Neuronal stem cell (in vitro differentiated cells): ENCODE measurements around the gene PLEKHF1.

Experiments
- DNase-seq: peaks from one replicate; pipeline ENCODE4 v3.0.0-alpha.2; 2013; ENCODE audit warnings: low spot score
- H2AFZ ChIP-seq: one replicate; pipeline ENCODE4 v1.6.1; 2013; ENCODE audit warnings: mild to moderate bottlenecking, low read length, inconsistent platforms
- H2AK5ac ChIP-seq: 2 replicates; pipeline ENCODE4 v1.6.1; 2013; ENCODE audit warnings: low read depth, mild to moderate bottlenecking, inconsistent platforms, low read length, moderate library complexity, mixed read lengths
- H2BK120ac ChIP-seq: 2 replicates; pipeline ENCODE4 v1.6.1; 2013; ENCODE audit warnings: low read depth, mild to moderate bottlenecking, inconsistent platforms, low read length, moderate library complexity, mixed read lengths
- H2BK12ac ChIP-seq: one replicate; pipeline ENCODE4 v1.6.1; 2013; ENCODE audit warnings: low read length, inconsistent platforms
- H2BK15ac ChIP-seq: 2 replicates; pipeline ENCODE4 v1.6.1; 2013; ENCODE audit warnings: mild to moderate bottlenecking, low read length, inconsistent platforms, mixed read lengths
- H2BK5ac ChIP-seq: one replicate; pipeline ENCODE4 v1.6.1; 2013; ENCODE audit warnings: inconsistent platforms, mild to moderate bottlenecking, low read length, moderate library complexity
- H3K14ac ChIP-seq: one replicate; pipeline ENCODE4 v1.6.1; 2013; ENCODE audit warnings: low read length, inconsistent platforms
- H3K18ac ChIP-seq: 2 replicates; pipeline ENCODE4 v1.6.1; 2013; ENCODE audit warnings: low read length, inconsistent platforms
- H3K23ac ChIP-seq: 2 replicates; pipeline ENCODE4 v1.6.1; 2013; ENCODE audit warnings: low read depth, mild to moderate bottlenecking, mixed read lengths, low read length, inconsistent platforms; ENCODE audit not compliant: poor library complexity
- H3K27ac ChIP-seq: replicated peaks from 3 replicates; pipeline ENCODE4 v1.5.1; 2013; ENCODE audit warnings: low read length, inconsistent platforms
- H3K27me3 ChIP-seq, 3 experiments: 2 replicates each; pipeline ENCODE4 v1.6.1; 2013; ENCODE audit warnings: low read length in 3 of 3, mild to moderate bottlenecking in 2 of 3, inconsistent platforms in 1 of 3, low read depth in 1 of 3, mixed read lengths in 1 of 3, moderate library complexity in 1 of 3; ENCODE audit not compliant: control insufficient read depth in 3 of 3, insufficient read depth in 3 of 3
- H3K36me3 ChIP-seq, 2 donors: replicated peaks in 1 of 2; 2 replicates each; pipeline ENCODE4 v1.6.1; 2013; ENCODE audit warnings: low read length in 2 of 2; ENCODE audit not compliant: control insufficient read depth in 2 of 2, insufficient read depth in 2 of 2
- H3K4ac ChIP-seq: 2 replicates; pipeline ENCODE4 v1.6.1; 2013; ENCODE audit warnings: inconsistent platforms, mild to moderate bottlenecking, low read length, moderate library complexity
- H3K4me1 ChIP-seq, 2 donors: 1 replicate in 1 of 2; 2 replicates in 1 of 2; pipeline ENCODE4 v1.6.1; 2013; ENCODE audit warnings: low read length in 2 of 2, low read depth in 1 of 2; ENCODE audit not compliant: control insufficient read depth in 2 of 2, insufficient read depth in 1 of 2
- H3K4me2 ChIP-seq: one replicate; pipeline ENCODE4 v1.6.1; 2013; ENCODE audit warnings: mild to moderate bottlenecking, low read length, inconsistent platforms; ENCODE audit not compliant: insufficient read depth, poor library complexity, severe bottlenecking
- H3K4me3 ChIP-seq, 2 donors: 2 replicates each; pipeline ENCODE4 v1.5.1; 2013; ENCODE audit warnings: low read length in 2 of 2, mild to moderate bottlenecking in 2 of 2, inconsistent platforms in 1 of 2, moderate library complexity in 1 of 2
- H3K79me1 ChIP-seq: one replicate; pipeline ENCODE4 v1.6.1; 2013; ENCODE audit warnings: low read depth, mild to moderate bottlenecking, inconsistent platforms, low read length, moderate library complexity
- H3K9ac ChIP-seq: one replicate; pipeline ENCODE4 v1.6.1; 2013; ENCODE audit warnings: mild to moderate bottlenecking, low read depth, low read length, inconsistent platforms; ENCODE audit not compliant: poor library complexity
- H3K9me3 ChIP-seq, 2 donors: replicated peaks in 1 of 2; 2 replicates each; pipeline versions ENCODE3 to v1.6.1; 2013; ENCODE audit warnings: low read length in 2 of 2, mild to moderate bottlenecking in 2 of 2, inconsistent platforms in 1 of 2, low read depth in 1 of 2, mixed read lengths in 1 of 2, moderate library complexity in 1 of 2; ENCODE audit not compliant: control insufficient read depth in 2 of 2, insufficient read depth in 1 of 2
- H4K8ac ChIP-seq: one replicate; pipeline ENCODE4 v1.6.1; 2013; ENCODE audit warnings: low read depth, mild to moderate bottlenecking, inconsistent platforms, low read length, moderate library complexity
- H4K91ac ChIP-seq: one replicate; pipeline ENCODE4 v1.6.1; 2013; ENCODE audit warnings: low read length, low read depth, mild to moderate bottlenecking, inconsistent platforms; ENCODE audit not compliant: poor library complexity
- WGBS, 2 donors: extraction: QIAGEN DNeasy Blood & Tissue Kit; methylation state at CpG; one replicate each; pipeline ENCODE4 v1.1.7; 2013; ENCODE audit warnings: missing lambda C conversion rate in 2 of 2, mixed read lengths in 1 of 2; ENCODE audit not compliant: insufficient read length in 2 of 2, insufficient replicate concordance in 1 of 2; ENCODE audit errors: extremely low coverage in 2 of 2; 5-methylcytosine and 5-hydroxymethylcytosine counted together

The PLEKHF1 gene

GRCh38 chr19:29712744-29713516 is 47.7 kb downstream of the PLEKHF1 start:
- Histone ChIP-seq H2BK120ac (no peak overlapping the region), H3K18ac (no peak overlapping the region), H2BK5ac (no peak overlapping the region), H3K4me2 (no peak overlapping the region), H3K4me3 (no peak overlapping the region), H3K4ac (no peak overlapping the region), H2AK5ac (no peak overlapping the region), H3K27ac (no peak overlapping the region), H4K8ac (no peak overlapping the region), H3K79me1 (peaks cover 10% of the 10 kb centered on the region), H3K36me3 (peaks cover 2 to 14% of the 10 kb centered on the region in 2 donors), H2AFZ (no peak overlapping the region), H3K9ac (peak overlapping the region; percentile 34), H3K14ac (no peak overlapping the region), H3K4me1 (peaks cover 5 to 6% of the 10 kb centered on the region in 2 donors), H3K27me3 (no peaks in the 10 kb centered on the region), H2BK15ac (no peak overlapping the region), H3K23ac (no peak overlapping the region), H2BK12ac (no peak overlapping the region), H4K91ac (no peak overlapping the region), H3K9me3 (no peaks in the 10 kb centered on the region)
- DNase-seq = no peak
- WGBS, 2 donors = no CpG with 5 or more reads among the region's 9 CpGs

GRCh38 chr19:29714371-29714952 is 49.2 kb downstream of the PLEKHF1 start:
- peak overlapping the region; percentile 91 for H2AFZ ChIP-seq
- no peak overlapping the region for H3K4ac ChIP-seq
- H2BK12ac ChIP-seq = no peak overlapping the region
- no peak overlapping the region for H2BK120ac ChIP-seq
- peak overlapping the region; percentile 81 for H3K4me2 ChIP-seq
- no peak overlapping the region for H3K27ac ChIP-seq
- no peak for DNase-seq
- peak overlapping the region; percentile 63 to 96 for H3K4me3 ChIP-seq
- no peak overlapping the region for H2AK5ac ChIP-seq
- H3K9ac ChIP-seq = peak overlapping the region; percentile 84
- H4K8ac ChIP-seq = no peak overlapping the region
- H3K4me1 ChIP-seq = peaks cover 5 to 6% of the 10 kb centered on the region in 2 donors
- WGBS, 2 donors = no CpG with 5 or more reads among the region's 15 CpGs
- H2BK15ac ChIP-seq = no peak overlapping the region
- H3K9me3 ChIP-seq = no peaks in the 10 kb centered on the region
- H3K79me1 ChIP-seq = peaks cover 10% of the 10 kb centered on the region
- H3K18ac ChIP-seq = peak overlapping the region; percentile 94
- H3K23ac ChIP-seq = peak overlapping the region; percentile 95
- peak overlapping the region; percentile 84 for H3K14ac ChIP-seq
- peaks cover 2 to 6% of the 10 kb centered on the region in 2 donors for H3K36me3 ChIP-seq
- H3K27me3 ChIP-seq = no peaks in the 10 kb centered on the region
- H2BK5ac ChIP-seq = peak overlapping the region; percentile 87
- no peak overlapping the region for H4K91ac ChIP-seq

GRCh38 chr19:29714953-29715700 is 49.9 kb downstream of the PLEKHF1 start, which contains the start of gene C19orf12:
Gene C19orf12, minus strand, starts transcription at chr19:29715261. Its CDS starts 6,848 bp downstream, at chr19:29708413.
- Histone ChIP-seq H3K79me1 (peaks cover 10% of the 10 kb centered on the region), H2BK5ac (peak within 1 kb of the TSS; percentile 87), H3K23ac (peak within 1 kb of the TSS; percentile 95), H2BK12ac (peak within 1 kb of the TSS; percentile 58), H3K9me3 (no peaks in the 10 kb centered on the region), H2BK15ac (no peak within 1 kb of the TSS), H2AK5ac (peak within 1 kb of the TSS; percentile 95), H3K4ac (peak within 1 kb of the TSS; percentile 84), H2AFZ (peak within 1 kb of the TSS; percentile 91), H3K4me3 (peak within 1 kb of the TSS; percentile 63 to 96), H3K27me3 (no peaks in the 10 kb centered on the region), H3K14ac (peak within 1 kb of the TSS; percentile 84), H2BK120ac (peak within 1 kb of the TSS; percentile 44), H3K4me2 (peak within 1 kb of the TSS; percentile 81), H3K18ac (peak within 1 kb of the TSS; percentile 96), H4K91ac (no peak within 1 kb of the TSS), H3K27ac (no peak within 1 kb of the TSS), H4K8ac (peak within 1 kb of the TSS; percentile 96), H3K36me3 (peaks cover 2 to 6% of the 10 kb centered on the region in 2 donors), H3K4me1 (peaks cover 5 to 6% of the 10 kb centered on the region in 2 donors), H3K9ac (peak within 1 kb of the TSS; percentile 95)
- DNase-seq = peak; percentile 40
- no CpG with 5 or more reads among the region's 72 CpGs for WGBS, 2 donors
